Endothelial cell of umbilical vein (primary cell): Measurements from ENCODE around the gene RPGRIP1. TPM values are rescaled to one million over a fixed set of nuclear protein-coding genes. Genes with fewer than 3 reads are reported as not detected.
"Not testable (repeated sequence)": the region's sequence is repeated elsewhere in the genome, so short reads cannot be mapped to it uniquely, and the experiment has no call there.

Source experiments
- BruUV-seq: library from RNA; stranded (reverse); fragments of 400-500 nt; replicated peaks from 2 replicates; lab custom pipeline; 2021; lab: Mats Ljungman, UMichigan
- CTCF ChIA-PET: fragments of 300-600, 350-600 bp; sonication (Branson Sonifier 250); formaldehyde crosslinking; loops from one replicate; lab custom pipeline; 2021; ENCODE audit warnings: antibody characterized with exemption, inconsistent platforms; lab: Charles Lee
- POLR2A ChIA-PET: fragments of 300-600, 350-600 bp; sonication (Branson Sonifier 250); formaldehyde crosslinking; loops from one replicate; lab custom pipeline; 2021; ENCODE audit warnings: antibody characterized with exemption, inconsistent platforms; lab: Charles Lee
- DNase-seq: peaks from one replicate; pipeline ENCODE4 v3.0.0-alpha.2; 2011; ENCODE audit warnings: low read depth, low spot score
- FAIRE-seq: peaks from 2 replicates; lab custom pipeline; 2011; peaks lifted over from hg19 to GRCh38; lab: Jason Lieb, UNC
- H2AFZ ChIP-seq: 2 replicates; pipeline ENCODE4 v1.6.0; 2012; ENCODE audit warnings: low read depth, low read length, control low read depth, inconsistent platforms
- H3K27ac ChIP-seq: 2 replicates; pipeline ENCODE4 v1.5.1; 2011; ENCODE audit warnings: low read depth, mild to moderate bottlenecking, control low read depth, low read length, moderate library complexity; ENCODE audit not compliant: insufficient read depth
- H3K27me3 ChIP-seq, 2 experiments: 2 replicates each; pipeline versions ENCODE4 v1.6.0 to v1.6.1; 2011; ENCODE audit warnings: low read length in 2 of 2, mixed read lengths in 1 of 2; ENCODE audit not compliant: control insufficient read depth in 2 of 2, insufficient read depth in 2 of 2
- H3K36me3 ChIP-seq, 2 experiments: 2 replicates in 1 of 2; 3 replicates in 1 of 2; pipeline ENCODE4 v1.5.1; 2011; ENCODE audit warnings: low read length in 2 of 2, mild to moderate bottlenecking in 1 of 2, moderate library complexity in 1 of 2; ENCODE audit not compliant: control insufficient read depth in 2 of 2, insufficient read depth in 2 of 2; ENCODE audit errors: extremely low read depth in 1 of 2
- H3K4me1 ChIP-seq: 3 replicates; pipeline ENCODE4 v1.5.1; 2011; ENCODE audit warnings: mild to moderate bottlenecking, low read length; ENCODE audit not compliant: control insufficient read depth, insufficient read depth; ENCODE audit errors: extremely low read depth
- H3K4me2 ChIP-seq: 2 replicates; pipeline ENCODE4 v1.6.1; 2011; ENCODE audit warnings: low read length, control low read depth, mixed read lengths; ENCODE audit not compliant: insufficient read depth
- H3K4me3 ChIP-seq, 3 experiments: fragments of 200-600 bp in 1 of 3; sonication (generic), shearing (Covaris generic) in 1 of 3; replicated peaks in 1 of 3; 2 replicates each; pipeline ENCODE4 v1.5.1; 2011 to 2016; ENCODE audit warnings: control low read depth in 3 of 3, low read length in 3 of 3, mild to moderate bottlenecking in 2 of 3, inconsistent platforms in 1 of 3, low read depth in 1 of 3, moderate library complexity in 1 of 3; ENCODE audit not compliant: insufficient read depth in 1 of 3
- H3K79me2 ChIP-seq: 2 replicates; pipeline ENCODE4 v1.6.0; 2012; ENCODE audit warnings: low read length, inconsistent platforms; ENCODE audit not compliant: control insufficient read depth, insufficient read depth
- H3K9ac ChIP-seq: replicated peaks from 2 replicates; pipeline ENCODE3; 2011; ENCODE audit warnings: low read length, control low read depth; ENCODE audit not compliant: insufficient read depth; ENCODE audit errors: extremely low read depth
- H3K9me1 ChIP-seq: replicated peaks from 3 replicates; pipeline ENCODE4 v1.6.0; 2011; ENCODE audit warnings: mild to moderate bottlenecking, low read length; ENCODE audit not compliant: control insufficient read depth, insufficient read depth; ENCODE audit errors: extremely low read depth
- H3K9me3 ChIP-seq: replicated peaks from 2 replicates; pipeline ENCODE4 v1.5.1; 2012; ENCODE audit warnings: low read length, inconsistent platforms; ENCODE audit not compliant: control insufficient read depth, insufficient read depth
- H4K20me1 ChIP-seq: replicated peaks from 2 replicates; pipeline ENCODE3; 2011; ENCODE audit warnings: mild to moderate bottlenecking, low read length; ENCODE audit not compliant: control insufficient read depth, insufficient read depth; ENCODE audit errors: extremely low read depth
- EZH2 ChIP-seq: IDR thresholded peaks from 2 replicates; pipeline ENCODE4 v1.6.1; 2012; ENCODE audit warnings: borderline replicate concordance, low read depth, mild to moderate bottlenecking, moderate library complexity, low read length, inconsistent platforms; ENCODE audit not compliant: severe bottlenecking
- MYC ChIP-seq: IDR thresholded peaks from one replicate; pipeline ENCODE4 v1.6.1; 2011; ENCODE audit warnings: mild to moderate bottlenecking, low read depth, low read length
- POLR2A ChIP-seq: IDR thresholded peaks from 2 replicates; pipeline ENCODE4 v1.6.1; 2012; ENCODE audit warnings: low read depth, mild to moderate bottlenecking, control low read depth, low read length
- POLR2AphosphoS5 ChIP-seq: IDR thresholded peaks from 2 replicates; pipeline ENCODE4 v1.6.1; 2012; ENCODE audit warnings: low read depth, mild to moderate bottlenecking, control low read depth, low read length, moderate library complexity; ENCODE audit not compliant: insufficient read depth
- dilution Hi-C: fragments of 300-500 bp; cut with MboI; formaldehyde crosslinking; loops from one replicate; pipeline ENCODE4 v1.15.0; 2019; ENCODE audit warnings: low sequenced_read_pairs; ENCODE audit not compliant: extremely low pct_ligation_motif_present
- intact Hi-C: fragments of 100-400 bp; cut with micrococcal nuclease; formaldehyde crosslinking; loops from one replicate; pipeline ENCODE4 v1.10.0; 2022
- polyA plus RNA-seq, 4 experiments: library from polyadenylated mRNA; depleted of rRNA in 3 of 4; stranded (reverse) in 3 of 4; unstranded in 1 of 4; fragments of >200 nt; gene quantifications; 2 replicates each; pipeline versions ENCODE4 v1.2.1 to v1.2.3, GENCODE V29; 2011 to 2012; ENCODE audit warnings: missing spikeins in 1 of 4
- total RNA-seq: library from RNA; stranded (reverse); gene quantifications from 2 replicates; pipeline ENCODE4 v1.2.3, GENCODE V29; 2021
- TF ChIP-seq, protein P1 (sequence below), 2 donors: IDR thresholded peaks; 1 replicate in 1 of 2; 2 replicates in 1 of 2; pipeline ENCODE4 v1.5.1; 2011; ENCODE audit warnings: low read length in 2 of 2, mild to moderate bottlenecking in 2 of 2, moderate library complexity in 2 of 2, control low read depth in 1 of 2, inconsistent platforms in 1 of 2, low read depth in 1 of 2; ENCODE audit not compliant: insufficient read depth in 1 of 2; ENCODE audit errors: extremely low read depth in 1 of 2
- TF ChIP-seq, protein P2 (sequence below): IDR thresholded peaks from 2 replicates; pipeline ENCODE4 v1.6.1; 2011; ENCODE audit not compliant: insufficient read depth, insufficient read length

The RPGRIP1 gene
- total and polyA plus RNA-seq, 2 donors (not counting 3 experiments of a cell fraction or from before 2014, with no cell fraction given), result not detected

DNA sequence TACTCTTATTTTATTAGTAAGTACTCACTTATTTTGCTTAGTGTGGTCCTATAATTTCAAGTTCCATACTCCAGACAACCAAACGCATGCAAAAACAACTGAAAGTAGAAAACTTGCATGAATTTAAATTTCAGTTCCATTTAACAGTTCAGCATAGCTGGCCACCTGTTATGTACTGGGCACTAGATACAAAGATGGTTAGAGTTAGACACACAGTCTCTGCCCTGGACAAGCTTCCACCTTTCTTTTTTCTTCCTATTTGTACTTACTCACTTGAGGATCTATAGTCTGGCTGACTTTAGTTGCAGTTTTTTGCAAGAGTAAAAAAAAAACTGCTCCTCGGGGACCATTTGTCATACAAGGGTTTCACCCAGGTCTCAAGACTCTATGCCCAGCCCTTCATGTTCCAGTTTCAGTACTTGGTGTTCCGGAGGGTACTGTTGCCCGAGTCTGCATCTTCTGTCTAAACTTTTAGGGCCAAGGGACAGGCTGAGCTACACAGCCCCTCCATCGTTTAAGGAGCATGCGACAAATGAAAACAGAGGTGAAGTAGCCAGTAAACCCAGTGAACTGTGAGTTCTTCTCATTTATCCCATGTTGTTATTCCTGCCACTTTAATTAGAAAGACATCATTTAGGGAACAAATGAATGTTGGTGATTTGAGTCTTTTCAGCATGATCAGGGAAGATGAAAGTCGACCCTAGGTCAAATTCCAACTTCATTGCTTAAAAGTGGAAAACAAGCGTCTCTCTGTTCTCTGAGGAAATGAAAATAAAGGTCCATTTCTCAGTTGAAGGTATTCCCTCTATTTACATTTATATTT is 22.3 kb downstream of the RPGRIP1 start:
- intact Hi-C loops, result no loop called here
- H3K4me1 ChIP-seq, result peaks cover 4% of the 10 kb centered on the region
- no peaks in the 10 kb centered on the region for H3K9me3 ChIP-seq
- no TSS peak for BruUV-seq
- no peak overlapping the region for H3K27ac ChIP-seq
- ChIA-PET CTCF (no interaction called here), POLR2A (no interaction called here)
- no peaks in the 10 kb centered on the region for H3K36me3 ChIP-seq
- no peak for TF ChIP-seq POLR2A
- TF ChIP-seq MYC, result no peak
- TF ChIP-seq, protein P1, sequence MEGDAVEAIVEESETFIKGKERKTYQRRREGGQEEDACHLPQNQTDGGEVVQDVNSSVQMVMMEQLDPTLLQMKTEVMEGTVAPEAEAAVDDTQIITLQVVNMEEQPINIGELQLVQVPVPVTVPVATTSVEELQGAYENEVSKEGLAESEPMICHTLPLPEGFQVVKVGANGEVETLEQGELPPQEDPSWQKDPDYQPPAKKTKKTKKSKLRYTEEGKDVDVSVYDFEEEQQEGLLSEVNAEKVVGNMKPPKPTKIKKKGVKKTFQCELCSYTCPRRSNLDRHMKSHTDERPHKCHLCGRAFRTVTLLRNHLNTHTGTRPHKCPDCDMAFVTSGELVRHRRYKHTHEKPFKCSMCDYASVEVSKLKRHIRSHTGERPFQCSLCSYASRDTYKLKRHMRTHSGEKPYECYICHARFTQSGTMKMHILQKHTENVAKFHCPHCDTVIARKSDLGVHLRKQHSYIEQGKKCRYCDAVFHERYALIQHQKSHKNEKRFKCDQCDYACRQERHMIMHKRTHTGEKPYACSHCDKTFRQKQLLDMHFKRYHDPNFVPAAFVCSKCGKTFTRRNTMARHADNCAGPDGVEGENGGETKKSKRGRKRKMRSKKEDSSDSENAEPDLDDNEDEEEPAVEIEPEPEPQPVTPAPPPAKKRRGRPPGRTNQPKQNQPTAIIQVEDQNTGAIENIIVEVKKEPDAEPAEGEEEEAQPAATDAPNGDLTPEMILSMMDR (IDR thresholded peaks at IDR 0.05; ENCODE audit: extremely low read depth in 1 of 2, insufficient read depth in 1 of 2, low read depth in 1 of 2, low read length in 2 of 2), result no peak
- TF ChIP-seq EZH2, result no peak
- TF ChIP-seq POLR2AphosphoS5, result no peak
- TF ChIP-seq, protein P2, sequence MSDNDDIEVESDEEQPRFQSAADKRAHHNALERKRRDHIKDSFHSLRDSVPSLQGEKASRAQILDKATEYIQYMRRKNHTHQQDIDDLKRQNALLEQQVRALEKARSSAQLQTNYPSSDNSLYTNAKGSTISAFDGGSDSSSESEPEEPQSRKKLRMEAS, result no peak
- H4K20me1 ChIP-seq, result no peaks in the 10 kb centered on the region
- no peak overlapping the region for H3K9ac ChIP-seq
- peaks cover 14 to 20% of the 10 kb centered on the region in 2 experiments for H3K27me3 ChIP-seq
- no peaks in the 10 kb centered on the region for H3K79me2 ChIP-seq
- H3K4me3 ChIP-seq, result no peak overlapping the region
- no peak overlapping the region for H3K4me2 ChIP-seq
- no peak overlapping the region for H2AFZ ChIP-seq
- H3K9me1 ChIP-seq, result no peaks in the 10 kb centered on the region
- DNase-seq, result no peak
- no peak for FAIRE-seq
- dilution Hi-C loops, result no loop called here

DNA sequence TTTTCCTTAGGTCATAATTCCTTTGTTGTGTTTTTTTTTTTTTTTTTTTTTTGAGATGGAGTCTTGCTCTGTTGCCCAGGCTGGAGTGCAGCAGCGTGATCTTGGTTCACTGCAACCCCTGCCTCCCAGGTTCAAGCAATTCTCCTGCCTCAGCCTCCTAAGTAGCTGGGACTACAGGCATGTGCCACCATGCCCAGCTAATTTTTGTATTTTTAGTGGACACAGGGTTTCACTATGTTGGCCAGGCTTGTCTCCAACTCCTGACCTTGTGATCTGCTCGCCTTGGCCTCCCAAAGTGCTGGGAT is 22.9 kb downstream of the RPGRIP1 start:
- H4K20me1 ChIP-seq, H3K9ac ChIP-seq, H3K9me1 ChIP-seq, BruUV-seq, intact Hi-C loops, H3K4me1 ChIP-seq, FAIRE-seq, H3K27ac ChIP-seq, H3K36me3 ChIP-seq, DNase-seq, H3K79me2 ChIP-seq, POLR2A ChIA-PET, dilution Hi-C loops, H2AFZ ChIP-seq, H3K4me2 ChIP-seq, H3K4me3 ChIP-seq, H3K9me3 ChIP-seq, CTCF ChIA-PET: not testable (repeated sequence)
- peaks cover 14 to 20% of the 10 kb centered on the region in 2 experiments for H3K27me3 ChIP-seq
